MM.1S (cell line): ENCODE results near the gene ZDHHC1.

Source experiments
- CTCF ChIP-seq: fragments of 300-600 bp; sonication (generic); IDR thresholded peaks from 2 replicates; pipeline ENCODE4 v1.5.1; 2016; ENCODE audit warnings: antibody characterized with exemption, low read length, mixed read lengths
- EZH2 ChIP-seq: fragments of 300-600 bp; sonication (generic); optimal IDR thresholded peaks from 2 replicates; pipeline ENCODE3; 2017; ENCODE audit warnings: low read depth, mild to moderate bottlenecking, antibody characterized with exemption, low read length, mixed read lengths
- EZH2phosphoT487 ChIP-seq: fragments of 300-600 bp; sonication (generic); IDR thresholded peaks from 2 replicates; pipeline ENCODE4 v1.6.1; 2018; ENCODE audit warnings: antibody characterized with exemption, low read length

GRCh38 chr16:67458121-67458641 lies 41.9 kb upstream of the ZDHHC1 start:
- TF ChIP-seq CTCF, result no peak
- no peak for TF ChIP-seq EZH2
- TF ChIP-seq EZH2phosphoT487, result no peak
